Right lobe of liver (tissue), 4 donors: Measurements from ENCODE around the gene ATXN10.

Experiments
- CTCF ChIP-seq, 4 donors: fragments of 200-600 bp in 3 of 4; fragments of 450-650 bp in 1 of 4; IDR thresholded peaks; one replicate each; pipeline versions ENCODE4 v1.5.1 to v1.8.0; 2016 to 2022; ENCODE audit warnings: antibody characterized with exemption in 4 of 4, mild to moderate bottlenecking in 2 of 4
- POLR2A ChIP-seq: fragments of 450-650 bp; IDR thresholded peaks from one replicate; pipeline ENCODE4 v1.6.1; 2017; ENCODE audit warnings: antibody characterized with exemption, mild to moderate bottlenecking
- donor health status: DM: no; HTN: no; CAD: no.
- donor health status: DM: no; HTN: no; CAD: no.
- donor health status: DM: no; HTN: yes; CAD: no.

- TF ChIP-seq CTCF (IDR thresholded peaks at IDR 0.05) (no peak), POLR2A (peak; percentile 72)
Observed at GRCh38 chr22:45671783-45672563, at the start of gene ATXN10.
